H9 (cell line): Measurements from ENCODE around the gene FMO4. TPM values are rescaled to one million over a fixed set of nuclear protein-coding genes. Genes with fewer than 3 reads are reported as not detected.

Experiments
- DNase-seq: peaks from one replicate; pipeline ENCODE4 v3.0.0-alpha.2; 2017
- H2AFZ ChIP-seq: one replicate; pipeline ENCODE4 v1.6.1; 2013; ENCODE audit warnings: mild to moderate bottlenecking, low read length, control low read depth, moderate library complexity
- H2AK5ac ChIP-seq: 2 replicates; pipeline ENCODE4 v1.6.1; 2013; ENCODE audit warnings: low read length, control low read depth, mixed read lengths; ENCODE audit not compliant: insufficient read length
- H2BK120ac ChIP-seq: one replicate; pipeline ENCODE4 v1.6.1; 2013; ENCODE audit warnings: low read depth, mild to moderate bottlenecking, low read length, control low read depth, inconsistent platforms; ENCODE audit not compliant: poor library complexity, severe bottlenecking
- H2BK12ac ChIP-seq: 2 replicates; pipeline ENCODE4 v1.6.1; 2013; ENCODE audit warnings: low read length, control low read depth, mixed read lengths, low read depth; ENCODE audit not compliant: insufficient read length
- H2BK15ac ChIP-seq: 2 replicates; pipeline ENCODE4 v1.6.1; 2013; ENCODE audit warnings: low read depth, low read length, control low read depth
- H2BK20ac ChIP-seq: one replicate; pipeline ENCODE4 v1.6.1; 2013; ENCODE audit warnings: low read depth, mild to moderate bottlenecking, low read length, control low read depth, inconsistent platforms; ENCODE audit not compliant: poor library complexity, severe bottlenecking
- H2BK5ac ChIP-seq: 2 replicates; pipeline ENCODE4 v1.6.1; 2013; ENCODE audit warnings: low read length, control low read depth, mixed read lengths; ENCODE audit not compliant: insufficient read length
- H3K14ac ChIP-seq: 2 replicates; pipeline ENCODE4 v1.6.1; 2013; ENCODE audit warnings: low read length, control low read depth; ENCODE audit not compliant: insufficient read depth
- H3K18ac ChIP-seq: 2 replicates; pipeline ENCODE4 v1.6.1; 2013; ENCODE audit warnings: low read depth, mild to moderate bottlenecking, mixed read lengths, low read length, control low read depth; ENCODE audit not compliant: insufficient read length
- H3K23ac ChIP-seq: 2 replicates; pipeline ENCODE4 v1.6.1; 2013; ENCODE audit warnings: low read length, control low read depth, mixed read lengths, low read depth; ENCODE audit not compliant: insufficient read length
- H3K23me2 ChIP-seq: 2 replicates; pipeline ENCODE4 v1.6.1; 2013; ENCODE audit warnings: low read depth, mild to moderate bottlenecking, mixed read lengths, low read length, control low read depth; ENCODE audit not compliant: insufficient read length, poor library complexity, severe bottlenecking
- H3K27ac ChIP-seq: 2 replicates; pipeline ENCODE4 v1.5.1; 2013; ENCODE audit warnings: low read length, control low read depth, mixed read lengths, low read depth; ENCODE audit not compliant: insufficient read length
- H3K27me3 ChIP-seq: 2 replicates; pipeline ENCODE4 v1.6.1; 2013; ENCODE audit warnings: low read length, control low read depth, inconsistent platforms; ENCODE audit not compliant: insufficient read depth
- H3K4ac ChIP-seq: 2 replicates; pipeline ENCODE4 v1.6.1; 2013; ENCODE audit warnings: low read depth, mild to moderate bottlenecking, control low read depth, inconsistent platforms, low read length, moderate library complexity
- H3K4me1 ChIP-seq: 2 replicates; pipeline ENCODE4 v1.6.1; 2013; ENCODE audit warnings: low read length, control low read depth, inconsistent platforms; ENCODE audit not compliant: insufficient read depth
- H3K4me2 ChIP-seq: 2 replicates; pipeline ENCODE4 v1.6.1; 2013; ENCODE audit warnings: low read length, control low read depth, mixed read lengths; ENCODE audit not compliant: insufficient read length, insufficient read depth
- H3K56ac ChIP-seq: 2 replicates; pipeline ENCODE4 v1.6.1; 2013; ENCODE audit warnings: low read depth, mild to moderate bottlenecking, mixed read lengths, low read length, control low read depth; ENCODE audit not compliant: insufficient read length
- H3K79me1 ChIP-seq: 2 replicates; pipeline ENCODE4 v1.6.1; 2013; ENCODE audit warnings: low read depth, mild to moderate bottlenecking, moderate library complexity, low read length, control low read depth, inconsistent platforms; ENCODE audit not compliant: insufficient read depth, poor library complexity, severe bottlenecking
- H3K79me2 ChIP-seq: 2 replicates; pipeline ENCODE4 v1.6.1; 2013; ENCODE audit warnings: low read length, control low read depth, inconsistent platforms; ENCODE audit not compliant: insufficient read depth
- H3K9ac ChIP-seq: 2 replicates; pipeline ENCODE4 v1.6.1; 2013; ENCODE audit warnings: low read length, control low read depth, mixed read lengths; ENCODE audit not compliant: insufficient read length; ENCODE audit errors: extremely low read depth
- H3K9me3 ChIP-seq: one replicate; pipeline ENCODE4 v1.6.1; 2013; ENCODE audit warnings: low read depth, low read length, inconsistent platforms; ENCODE audit not compliant: control insufficient read depth
- H3T11ph ChIP-seq: one replicate; pipeline ENCODE4 v1.6.1; 2013; ENCODE audit warnings: mild to moderate bottlenecking, low read length, control low read depth, inconsistent platforms
- H4K20me1 ChIP-seq: one replicate; pipeline ENCODE4 v1.6.1; 2013; ENCODE audit not compliant: control insufficient read depth, insufficient read length, insufficient read depth
- H4K5ac ChIP-seq: 2 replicates; pipeline ENCODE4 v1.6.1; 2013; ENCODE audit warnings: low read depth, mild to moderate bottlenecking, mixed read lengths, low read length, control low read depth; ENCODE audit not compliant: insufficient read length
- H4K8ac ChIP-seq: replicated peaks from 2 replicates; pipeline ENCODE4 v1.6.1; 2013; ENCODE audit warnings: low read length, control low read depth, mixed read lengths, low read depth; ENCODE audit not compliant: insufficient read length
- H4K91ac ChIP-seq: 2 replicates; pipeline ENCODE4 v1.6.1; 2013; ENCODE audit warnings: low read depth, mild to moderate bottlenecking, moderate library complexity, mixed read lengths, low read length, control low read depth; ENCODE audit not compliant: insufficient read length
- H3K27ac Mint-ChIP-seq, 3 experiments: 2 replicates in 2 of 3; 3 replicates in 1 of 3; pipeline ENCODE4 v1.8.0; 2020 to 2021; ENCODE audit warnings: mixed read lengths in 3 of 3, mild to moderate bottlenecking in 1 of 3, moderate library complexity in 1 of 3
- H3K27me3 Mint-ChIP-seq: 2 replicates; pipeline ENCODE4 v1.8.0; 2021; ENCODE audit warnings: low read depth, mild to moderate bottlenecking, moderate library complexity, mixed read lengths
- H3K36me3 Mint-ChIP-seq, 3 experiments: 2 replicates in 2 of 3; 3 replicates in 1 of 3; pipeline ENCODE4 v1.8.0; 2020 to 2021; ENCODE audit warnings: low read depth in 3 of 3, mixed read lengths in 3 of 3; ENCODE audit not compliant: insufficient read depth in 1 of 3
- H3K4me1 Mint-ChIP-seq, 2 experiments: 2 replicates each; pipeline ENCODE4 v1.8.0; 2020; ENCODE audit warnings: mixed read lengths in 2 of 2
- H3K4me3 Mint-ChIP-seq, 2 experiments: 2 replicates in 1 of 2; 3 replicates in 1 of 2; pipeline ENCODE4 v1.8.0; 2020 to 2021; ENCODE audit warnings: mild to moderate bottlenecking in 2 of 2, mixed read lengths in 2 of 2, moderate library complexity in 1 of 2
- H3K9me3 Mint-ChIP-seq, 2 experiments: 2 replicates in 1 of 2; 3 replicates in 1 of 2; pipeline ENCODE4 v1.8.0; 2020; ENCODE audit warnings: mild to moderate bottlenecking in 2 of 2, mixed read lengths in 2 of 2, moderate library complexity in 1 of 2
- CTCF ChIP-seq: fragments of 200-600 bp; sonication (generic); conservative IDR thresholded peaks from 3 replicates; pipeline ENCODE4 v1.8.0; 2021; ENCODE audit warnings: antibody characterized with exemption, mild to moderate bottlenecking
- WGBS: extraction: QIAGEN DNeasy Blood & Tissue Kit; methylation state at CpG from one replicate; pipeline ENCODE4 v1.1.7; 2013; ENCODE audit warnings: missing lambda C conversion rate, low lambda C conversion rate, mixed read lengths; ENCODE audit not compliant: insufficient read length; ENCODE audit errors: extremely low coverage; 5-methylcytosine and 5-hydroxymethylcytosine counted together
- total RNA-seq: library from RNA; stranded (reverse); gene quantifications from 2 replicates; pipeline ENCODE4 v1.2.1, GENCODE V29; 2021

FMO4 gene
- total RNA-seq, 1 experiment from 2014 or later = 1.8 TPM

- no peak overlapping the region for H3K4me2 ChIP-seq
- no peak overlapping the region for H2BK15ac ChIP-seq
- H3K79me1 ChIP-seq = no peaks in the 10 kb centered on the region
- no peak overlapping the region for H4K5ac ChIP-seq
- no peak overlapping the region for H3K23ac ChIP-seq
- no peak overlapping the region for H4K8ac ChIP-seq
- no CpG with 5 or more reads among the region's 11 CpGs for WGBS
- H3T11ph ChIP-seq = no peak overlapping the region
- no peaks in the 10 kb centered on the region for H3K4me1 ChIP-seq
- no peak overlapping the region for H3K27ac Mint-ChIP-seq
- H3K9ac ChIP-seq = no peak overlapping the region
- no peak overlapping the region for H2AFZ ChIP-seq
- H2BK120ac ChIP-seq = no peak overlapping the region
- no peaks in the 10 kb centered on the region for H3K27me3 Mint-ChIP-seq
- no peak for TF ChIP-seq CTCF
- H4K20me1 ChIP-seq = no peaks in the 10 kb centered on the region
- H3K14ac ChIP-seq = no peak overlapping the region
- H3K27ac ChIP-seq = no peak overlapping the region
- no peak overlapping the region for H4K91ac ChIP-seq
- no peaks in the 10 kb centered on the region for H3K79me2 ChIP-seq
- H3K56ac ChIP-seq = no peak overlapping the region
- H3K27me3 ChIP-seq = no peaks in the 10 kb centered on the region
- no peak overlapping the region for H3K18ac ChIP-seq
- H2BK20ac ChIP-seq = no peak overlapping the region
- no peak overlapping the region for H3K4ac ChIP-seq
- peaks cover 15 to 17% of the 10 kb centered on the region in 2 experiments; a peak in 4 of 5 replicates for H3K9me3 Mint-ChIP-seq
- no peak for DNase-seq
- no peaks in the 10 kb centered on the region for H3K23me2 ChIP-seq
- no peaks in the 10 kb centered on the region for H3K4me1 Mint-ChIP-seq
- H3K4me3 Mint-ChIP-seq = no peak overlapping the region
- H2BK12ac ChIP-seq = no peak overlapping the region
- H2BK5ac ChIP-seq = no peak overlapping the region
- peaks cover 4 to 16% (median 5%) of the 10 kb centered on the region in 3 experiments; a peak in 6 of 7 replicates for H3K36me3 Mint-ChIP-seq
- H3K9me3 ChIP-seq = no peaks in the 10 kb centered on the region
- no peak overlapping the region for H2AK5ac ChIP-seq
These were observed 67.9 kb downstream of the FMO4 start for GRCh38 chr1:171381866-171382210.
